Fibroblast of skin of abdomen (primary cell): ENCODE data around the gene FLT1.
A peak's percentile ranks its signal among the peaks of the same experiment; 100 is the strongest.

Experiments used
- DNase-seq: peaks from one replicate; pipeline ENCODE4 v3.0.0-alpha.2; 2013

FLT1 gene

GRCh38 chr13:28423010-28423409 is 71.9 kb downstream of the FLT1 start:
- DNase-seq, result no peak

GRCh38 chr13:28421676-28422410 is 73.1 kb downstream of the FLT1 start:
- no peak for DNase-seq

GRCh38 chr13:28420704-28421103 is 74.2 kb downstream of the FLT1 start:
- peak; percentile 31 for DNase-seq

- DNase-seq, result no peak
Observed at GRCh38 chr13:28415994-28416421, 78.9 kb downstream of the FLT1 start.

GRCh38 chr13:28413999-28414398 is 80.9 kb downstream of the FLT1 start:
- DNase-seq, result no peak

GRCh38 chr13:28412981-28413380 is 81.9 kb downstream of the FLT1 start:
- DNase-seq, result no peak

GRCh38 chr13:28411831-28412353 is 83.0 kb downstream of the FLT1 start:
- no peak for DNase-seq

- no peak for DNase-seq
Observed at GRCh38 chr13:28410096-28410495, 84.8 kb downstream of the FLT1 start.

- DNase-seq, result peak; percentile 10
Observed at GRCh38 chr13:28409648-28410047, 85.3 kb downstream of the FLT1 start.

GRCh38 chr13:28408863-28409262 is 86.1 kb downstream of the FLT1 start:
- no peak for DNase-seq

GRCh38 chr13:28408235-28408848 is 86.6 kb downstream of the FLT1 start:
- no peak for DNase-seq

GRCh38 chr13:28406733-28407266 is 88.1 kb downstream of the FLT1 start:
- DNase-seq, result no peak

- no peak for DNase-seq
Observed at GRCh38 chr13:28402057-28402381, 92.9 kb downstream of the FLT1 start.

GRCh38 chr13:28401303-28402056 is 93.4 kb downstream of the FLT1 start:
- DNase-seq, result peak; percentile 86

GRCh38 chr13:28396053-28396452 is 98.9 kb downstream of the FLT1 start:
- DNase-seq, result no peak

- peak; percentile 20 for DNase-seq
Observed at GRCh38 chr13:28394422-28394821, 100.5 kb downstream of the FLT1 start.

- no peak for DNase-seq
Observed at GRCh38 chr13:28392896-28393505, 101.9 kb downstream of the FLT1 start.

GRCh38 chr13:28392428-28392827 is 102.5 kb downstream of the FLT1 start:
- no peak for DNase-seq

- no peak for DNase-seq
Observed at GRCh38 chr13:28387740-28388501, 107.0 kb downstream of the FLT1 start.

GRCh38 chr13:28385362-28385761 is 109.6 kb downstream of the FLT1 start:
- no peak for DNase-seq

GRCh38 chr13:28384789-28385188 is 110.1 kb downstream of the FLT1 start:
- DNase-seq, result no peak

GRCh38 chr13:28380319-28380718 is 114.6 kb downstream of the FLT1 start:
- DNase-seq, result no peak
